Tibial artery (tissue), 4 donors: Measurements from ENCODE around the gene SLC16A13.

Source experiments
- DNase-seq, 2 donors: peaks; one replicate each; pipeline ENCODE4 v3.0.0-alpha.2; 2019
- H3K27ac ChIP-seq, 2 donors: fragments of 200-600 bp; sonication (generic) in 1 of 2; 1 replicate in 1 of 2; 2 replicates in 1 of 2; pipeline ENCODE4 v1.5.1; 2018 to 2019; ENCODE audit warnings: mild to moderate bottlenecking in 1 of 2
- H3K27me3 ChIP-seq, 2 donors: fragments of 200-600 bp; sonication (generic) in 1 of 2; one replicate each; pipeline versions ENCODE4 v1.5.1 to v1.6.0; 2016 to 2019
- H3K36me3 ChIP-seq, 3 donors: fragments of 200-600 bp; sonication (generic) in 2 of 3; one replicate each; pipeline ENCODE4 v1.5.1; 2016 to 2019; ENCODE audit warnings: mild to moderate bottlenecking in 2 of 3
- H3K4me1 ChIP-seq, 4 donors: fragments of 200-600 bp; sonication (generic) in 2 of 4; 1 replicate in 3 of 4; 2 replicates in 1 of 4; pipeline ENCODE4 v1.5.1; 2016 to 2019
- H3K4me3 ChIP-seq, 2 donors: fragments of 200-600 bp; sonication (generic) in 1 of 2; 1 replicate in 1 of 2; 2 replicates in 1 of 2; pipeline ENCODE4 v1.5.1; 2018 to 2019; ENCODE audit warnings: mild to moderate bottlenecking in 2 of 2
- H3K9me3 ChIP-seq, 3 donors: fragments of 200-600 bp; sonication (generic) in 1 of 3; one replicate each; pipeline ENCODE4 v1.5.1; 2016 to 2019
- intact Hi-C: fragments of 100-400 bp; cut with DNase I; formaldehyde crosslinking; loops from one replicate; pipeline ENCODE4 v1.15.0; 2023; ENCODE audit warnings: low total_unique reads
- TF ChIP-seq, protein P1 (sequence below), 2 experiments: fragments of 200-600 bp in 1 of 2; fragments of 450-650 bp in 1 of 2; IDR thresholded peaks; one replicate each; pipeline ENCODE4 v1.5.1; 2017 to 2019; ENCODE audit warnings: antibody characterized with exemption in 2 of 2, mild to moderate bottlenecking in 1 of 2, moderate library complexity in 1 of 2

Gene SLC16A13

DNA sequence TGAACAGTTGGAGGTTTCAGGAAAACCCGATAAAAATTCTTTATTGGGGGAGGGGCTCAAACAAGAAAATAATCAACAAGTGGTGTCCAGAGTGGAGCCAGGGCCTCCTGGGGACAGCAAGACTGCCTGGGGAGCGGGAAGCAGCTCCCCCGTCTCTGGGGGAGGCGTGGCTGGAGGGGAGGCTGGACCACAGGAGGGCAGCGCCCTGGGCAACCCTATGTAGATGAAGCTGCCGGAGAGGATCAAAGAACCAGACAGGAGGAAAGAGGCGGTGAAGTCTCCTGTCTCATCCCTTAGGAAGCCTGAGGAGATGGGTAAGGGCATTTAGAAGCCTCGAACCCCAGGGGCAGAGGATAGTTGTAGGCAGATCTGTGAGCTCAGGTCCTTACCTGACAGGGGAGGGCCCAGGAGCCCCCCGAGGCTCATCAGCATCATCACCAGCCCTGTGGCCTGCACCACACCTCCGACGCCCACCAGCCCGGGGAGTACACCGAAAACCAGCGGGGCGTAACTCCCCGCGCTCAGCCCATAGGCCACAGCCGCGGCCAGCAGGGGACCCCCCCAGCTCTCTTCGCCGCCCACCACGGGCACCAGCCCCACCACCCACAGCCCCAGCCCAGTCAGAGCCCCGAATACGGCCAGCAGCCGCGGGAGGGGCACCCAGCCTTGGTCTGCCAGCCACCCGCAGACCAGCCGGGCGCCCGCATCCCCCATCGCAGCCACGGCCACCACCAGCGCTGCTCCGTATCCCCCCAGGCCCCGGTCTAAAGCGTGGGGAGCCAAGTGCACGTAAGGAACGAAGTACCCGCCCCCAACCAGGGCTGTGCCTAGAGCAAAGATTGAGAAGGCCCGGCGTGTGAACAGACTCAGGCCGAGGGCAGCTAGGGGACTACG is 6.0 kb downstream of the SLC16A13 start:
- no peaks in the 10 kb centered on the region for H3K36me3 ChIP-seq
- peak overlapping the region in 1 of 2 donors; percentile 47 for H3K4me3 ChIP-seq
- H3K9me3 ChIP-seq: no peaks in the 10 kb centered on the region
- intact Hi-C loops: no loop called here
- peaks cover 0 to 32% (median 25%) of the 10 kb centered on the region in 4 donors for H3K4me1 ChIP-seq
- TF ChIP-seq, protein P1, sequence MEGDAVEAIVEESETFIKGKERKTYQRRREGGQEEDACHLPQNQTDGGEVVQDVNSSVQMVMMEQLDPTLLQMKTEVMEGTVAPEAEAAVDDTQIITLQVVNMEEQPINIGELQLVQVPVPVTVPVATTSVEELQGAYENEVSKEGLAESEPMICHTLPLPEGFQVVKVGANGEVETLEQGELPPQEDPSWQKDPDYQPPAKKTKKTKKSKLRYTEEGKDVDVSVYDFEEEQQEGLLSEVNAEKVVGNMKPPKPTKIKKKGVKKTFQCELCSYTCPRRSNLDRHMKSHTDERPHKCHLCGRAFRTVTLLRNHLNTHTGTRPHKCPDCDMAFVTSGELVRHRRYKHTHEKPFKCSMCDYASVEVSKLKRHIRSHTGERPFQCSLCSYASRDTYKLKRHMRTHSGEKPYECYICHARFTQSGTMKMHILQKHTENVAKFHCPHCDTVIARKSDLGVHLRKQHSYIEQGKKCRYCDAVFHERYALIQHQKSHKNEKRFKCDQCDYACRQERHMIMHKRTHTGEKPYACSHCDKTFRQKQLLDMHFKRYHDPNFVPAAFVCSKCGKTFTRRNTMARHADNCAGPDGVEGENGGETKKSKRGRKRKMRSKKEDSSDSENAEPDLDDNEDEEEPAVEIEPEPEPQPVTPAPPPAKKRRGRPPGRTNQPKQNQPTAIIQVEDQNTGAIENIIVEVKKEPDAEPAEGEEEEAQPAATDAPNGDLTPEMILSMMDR (IDR thresholded peaks at IDR 0.05): no peak
- DNase-seq: no peak
- no peak overlapping the region for H3K27ac ChIP-seq
- H3K27me3 ChIP-seq: peaks cover 8 to 61% of the 10 kb centered on the region in 2 donors

DNA sequence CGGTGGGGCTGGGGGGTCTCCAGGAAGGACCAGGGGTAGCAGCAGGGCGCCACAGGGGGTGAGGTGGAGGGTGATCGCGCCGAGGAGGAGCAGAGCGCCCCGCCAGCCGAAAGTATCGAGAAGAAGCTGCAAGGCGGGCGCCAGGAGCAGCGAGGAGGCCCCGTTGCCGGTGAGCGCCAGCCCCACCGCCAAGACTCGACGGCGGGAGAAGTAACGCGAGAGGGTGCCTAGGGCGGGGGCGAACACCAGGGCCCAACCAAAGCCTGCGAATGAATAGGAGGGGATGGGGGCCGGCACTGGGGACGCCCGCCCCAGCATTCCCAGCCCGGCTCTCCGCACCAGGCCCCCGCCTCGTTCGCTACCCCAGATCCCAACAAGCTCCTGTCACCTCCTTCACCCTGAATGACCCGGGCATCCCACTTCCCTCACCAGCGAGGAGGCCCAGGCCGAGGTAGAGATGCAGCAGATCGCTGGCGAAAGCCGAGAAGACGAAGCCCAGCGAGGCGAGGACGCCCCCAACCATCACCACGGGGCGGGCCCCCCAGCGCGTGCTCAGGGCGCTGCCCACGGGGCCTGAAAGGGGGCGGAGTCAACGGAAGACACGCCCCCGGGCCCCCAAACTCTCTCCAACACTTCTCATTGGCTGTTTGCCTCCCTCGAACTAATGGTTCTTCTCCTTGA is 6.8 kb downstream of the SLC16A13 start:
- DNase-seq: no peak
- H3K4me3 ChIP-seq: peak overlapping the region; percentile 31 to 47
- H3K27ac ChIP-seq: no peak overlapping the region
- TF ChIP-seq, protein P1 (IDR thresholded peaks at IDR 0.05): no peak
- H3K4me1 ChIP-seq: peaks cover 0 to 35% (median 26%) of the 10 kb centered on the region in 4 donors
- H3K27me3 ChIP-seq: peaks cover 8 to 68% of the 10 kb centered on the region in 2 donors
- H3K36me3 ChIP-seq: no peaks in the 10 kb centered on the region
- intact Hi-C loops: no loop called here
- H3K9me3 ChIP-seq: no peaks in the 10 kb centered on the region

DNA sequence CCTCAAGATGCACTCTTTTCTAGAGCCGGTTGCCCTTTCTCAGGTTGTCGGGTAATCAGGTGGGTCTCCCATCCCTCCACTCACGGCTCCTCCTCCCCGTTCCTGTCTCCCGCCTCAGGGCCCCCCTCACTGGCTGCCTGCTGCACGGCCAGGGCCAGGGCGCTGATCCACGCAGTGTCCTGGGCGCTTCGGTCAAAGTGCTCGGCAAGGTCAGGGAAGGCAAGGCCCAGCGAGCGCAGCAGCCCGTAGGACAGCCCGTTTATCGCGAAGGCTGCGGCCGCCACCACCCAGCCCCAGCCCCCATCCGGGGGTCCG is 7.3 kb downstream of the SLC16A13 start:
- intact Hi-C loops: no loop called here
- no peaks in the 10 kb centered on the region for H3K36me3 ChIP-seq
- DNase-seq: no peak
- no peak overlapping the region for H3K27ac ChIP-seq
- no peaks in the 10 kb centered on the region for H3K9me3 ChIP-seq
- TF ChIP-seq, protein P1 (IDR thresholded peaks at IDR 0.05): no peak
- peaks cover 8 to 71% of the 10 kb centered on the region in 2 donors for H3K27me3 ChIP-seq
- H3K4me1 ChIP-seq: peaks cover 0 to 35% (median 26%) of the 10 kb centered on the region in 4 donors
- peak overlapping the region; percentile 31 to 47 for H3K4me3 ChIP-seq

DNA sequence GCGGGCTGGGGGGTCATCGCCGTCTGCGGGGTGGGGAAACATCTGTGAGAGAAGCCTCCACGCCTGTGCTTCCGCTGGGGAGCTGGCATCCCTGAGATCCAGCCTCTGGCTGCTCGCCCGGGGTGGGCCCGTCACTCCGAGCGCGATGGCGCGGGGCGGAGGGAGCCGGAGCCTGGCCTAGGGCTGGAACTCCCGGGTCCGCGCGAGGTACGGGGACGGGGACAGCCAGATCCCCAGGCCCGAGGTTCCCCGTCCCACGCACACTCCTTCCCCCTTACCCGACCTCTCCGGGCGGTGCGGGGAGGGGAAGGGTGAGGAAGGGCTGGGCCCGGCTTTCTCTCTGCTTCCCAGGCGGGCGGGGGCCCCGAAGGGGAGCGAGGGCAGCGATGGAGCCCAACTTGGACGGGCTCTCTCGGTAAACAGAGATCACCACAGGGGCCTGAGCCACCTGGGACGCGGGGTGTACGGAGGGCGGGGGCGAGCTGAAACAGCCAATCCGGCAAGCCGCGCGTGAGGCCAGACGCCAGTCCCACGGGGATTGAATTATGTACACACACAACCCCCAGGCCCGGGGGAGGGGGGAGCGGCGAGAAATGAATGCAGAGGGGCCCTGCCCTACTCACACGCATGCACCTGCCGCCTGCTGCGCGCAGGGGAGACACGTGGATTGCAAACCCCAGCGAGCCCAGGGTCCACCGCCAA is 7.8 kb downstream of the SLC16A13 start, which contains the start of gene SLC16A11:
Gene SLC16A11 (minus strand): TSS at position 596 of the 702 bp plus-strand sequence. CDS start 579 bp downstream, at position 17.
- peak in 1 of 2 donors; percentile 24 for DNase-seq
- H3K9me3 ChIP-seq: no peaks in the 10 kb centered on the region
- H3K27ac ChIP-seq: no peak within 1 kb of the TSS
- H3K36me3 ChIP-seq: no peaks in the 10 kb centered on the region
- peak within 1 kb of the TSS; percentile 31 to 47 for H3K4me3 ChIP-seq
- peaks cover 0 to 35% (median 26%) of the 10 kb centered on the region in 4 donors for H3K4me1 ChIP-seq
- intact Hi-C loops: no loop called here
- peaks cover 8 to 71% of the 10 kb centered on the region in 2 donors for H3K27me3 ChIP-seq
- TF ChIP-seq, protein P1 (IDR thresholded peaks at IDR 0.05): no peak

DNA sequence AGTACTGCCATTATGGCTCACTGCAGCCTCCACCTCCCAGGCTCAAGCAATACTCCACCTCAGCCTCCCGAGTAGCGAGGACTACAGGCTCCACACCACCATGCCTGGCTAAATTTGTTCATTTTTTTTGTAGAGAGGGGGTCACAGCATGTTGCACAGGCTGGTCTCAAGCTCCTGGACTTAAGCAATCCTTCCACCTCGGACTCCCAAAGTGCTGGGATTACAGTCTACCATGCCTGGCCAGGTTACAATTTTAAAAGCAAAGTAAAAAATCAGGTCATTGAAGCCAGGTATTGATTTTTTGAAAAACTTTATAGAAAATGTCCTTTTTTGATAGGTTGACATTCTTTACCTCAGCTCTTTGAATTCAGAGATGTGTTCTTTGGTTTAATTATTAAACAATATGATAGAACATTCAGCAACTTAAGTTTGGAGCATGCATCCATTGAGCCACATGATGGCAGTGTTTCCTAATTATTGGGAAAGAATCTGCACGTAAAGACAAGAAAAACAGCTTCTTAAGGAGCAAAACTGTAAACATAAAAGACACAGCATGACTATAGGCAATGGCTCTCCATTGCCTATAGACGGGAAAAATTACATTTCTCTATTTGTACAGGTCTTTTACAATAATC is 9.8 kb downstream of the SLC16A13 start:
- Histone ChIP-seq H3K9me3 (no peaks in the 10 kb centered on the region), H3K4me1 (peaks cover 0 to 35% (median 26%) of the 10 kb centered on the region in 4 donors), H3K36me3 (no peaks in the 10 kb centered on the region), H3K27ac (no peak overlapping the region), H3K4me3 (no peak overlapping the region), H3K27me3 (peaks cover 8 to 74% of the 10 kb centered on the region in 2 donors)
- no peak for DNase-seq
- TF ChIP-seq, protein P1 (IDR thresholded peaks at IDR 0.05): peak; percentile 70 to 75
- intact Hi-C loops: loop anchor here (5.0 kb wide), 1 partner anchor 92 kb away; no protein-coding TSS in a partner anchor
